Activated CD4-positive, alpha-beta T cell treated with anti-CD3 and anti-CD28 coated beads, Interleukin-2, amount 50 U/mL, for 48 hours (primary cell): Measurements from ENCODE around the gene SGMS2.
A peak's percentile ranks its signal among the peaks of the same experiment; 100 is the strongest.
"Not testable (repeated sequence)": the region's sequence is repeated elsewhere in the genome, so short reads cannot be mapped to it uniquely, and the experiment has no call there.

Experiments used
- DNase-seq, 2 experiments: peaks; one replicate each; pipeline ENCODE4 v3.0.0-alpha.2; 2020

Gene SGMS2

DNA sequence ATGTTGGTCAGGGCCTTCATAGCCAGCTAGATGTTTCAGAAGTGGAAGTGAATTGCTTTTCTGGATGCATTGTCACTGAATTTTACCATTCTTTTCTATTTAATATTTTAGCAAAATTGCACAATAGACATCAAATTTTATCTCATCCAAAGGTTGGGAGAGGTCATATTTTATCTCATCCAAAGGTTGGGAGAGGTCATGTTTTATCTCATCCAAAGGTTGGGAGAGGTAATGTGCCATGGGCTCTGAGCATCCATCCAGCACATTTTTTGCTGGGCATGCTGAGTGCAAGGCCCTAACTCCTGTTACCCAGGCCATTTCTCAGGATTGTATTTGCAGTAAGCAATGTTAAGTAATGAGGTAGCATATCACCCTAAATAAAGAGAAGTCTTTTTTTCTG lies 91.9 kb downstream of the SGMS2 start:
- no peak for DNase-seq

DNA sequence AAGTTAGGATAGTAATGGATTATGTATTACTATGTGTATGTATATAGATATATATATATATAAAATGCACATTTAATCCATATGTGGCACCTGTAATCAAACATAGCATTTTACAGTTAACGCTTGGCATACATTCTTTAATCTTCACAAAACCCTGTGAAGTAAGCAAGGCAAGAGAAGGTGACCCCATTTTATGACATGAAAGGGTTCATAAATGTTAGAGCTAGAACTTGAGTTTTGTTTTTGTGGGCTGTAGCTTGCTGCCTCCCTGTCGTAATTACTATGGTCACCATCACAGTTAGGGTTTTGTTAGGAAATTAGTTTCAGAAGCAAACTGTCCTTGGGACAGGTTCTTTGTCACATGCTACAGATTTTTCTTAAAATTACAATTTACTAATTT lies 92.8 kb downstream of the SGMS2 start:
- DNase-seq = no peak

DNA sequence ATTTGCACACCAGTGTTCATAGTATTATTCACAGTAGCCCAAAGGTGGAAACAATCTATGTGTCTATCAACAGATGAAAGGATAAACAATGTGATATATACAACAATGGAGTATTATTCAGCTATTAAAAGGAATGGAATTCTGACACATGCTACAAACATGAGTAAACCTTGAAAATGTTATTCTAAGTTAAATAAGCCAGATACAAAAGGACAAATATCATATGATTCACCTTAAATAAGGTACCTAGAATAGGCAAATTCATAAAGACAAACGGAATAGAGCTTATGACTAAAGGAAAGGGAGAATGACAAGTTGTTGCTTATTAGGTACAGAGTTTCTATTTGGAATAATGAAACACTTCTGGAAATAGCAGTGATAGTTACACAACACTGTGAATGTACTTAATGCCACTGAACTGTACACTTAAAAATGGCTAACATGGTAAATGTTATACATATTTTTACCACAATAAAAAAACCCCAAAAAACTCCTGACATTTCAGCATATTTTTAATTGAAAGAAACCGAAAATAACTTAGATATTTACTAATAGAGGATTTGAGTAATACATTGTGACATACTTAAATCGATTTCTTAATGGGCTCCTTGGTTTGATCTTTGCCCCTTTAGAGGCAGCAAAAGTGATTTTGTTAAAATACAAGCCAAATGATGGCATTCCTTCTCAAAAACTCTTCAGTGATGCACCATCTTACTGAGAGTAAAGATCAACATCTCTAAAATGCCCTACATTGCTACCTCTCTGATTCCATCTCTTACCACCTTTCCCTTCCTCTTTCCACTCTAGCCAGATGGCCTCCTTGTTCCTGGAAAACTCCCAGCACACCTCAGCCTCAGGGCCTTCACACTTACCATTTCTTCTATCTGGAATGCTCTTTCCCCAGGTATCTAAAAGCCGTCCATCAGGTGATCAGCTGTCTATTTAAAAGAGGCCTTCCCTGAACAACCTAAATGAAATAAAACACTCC lies 98.0 kb downstream of the SGMS2 start:
- no peak for DNase-seq

DNA sequence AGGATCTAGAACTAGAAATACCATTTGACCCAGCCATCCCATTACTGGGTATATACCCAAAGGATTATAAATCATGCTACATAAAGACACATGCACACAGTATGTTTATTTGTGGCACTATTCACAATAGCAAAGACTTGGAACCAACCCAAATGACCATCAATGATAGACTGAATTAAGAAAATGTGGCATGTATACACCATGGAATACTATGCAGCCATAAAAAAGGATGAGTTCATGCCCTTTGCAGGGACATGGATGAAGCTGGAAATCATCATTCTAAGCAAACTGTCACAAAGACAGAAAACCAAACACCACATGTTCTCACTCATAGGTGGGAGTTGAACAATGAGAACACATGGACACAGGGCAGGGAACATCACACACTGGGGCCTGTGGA lies 101.0 kb downstream of the SGMS2 start:
- not testable (repeated sequence) for DNase-seq

DNA sequence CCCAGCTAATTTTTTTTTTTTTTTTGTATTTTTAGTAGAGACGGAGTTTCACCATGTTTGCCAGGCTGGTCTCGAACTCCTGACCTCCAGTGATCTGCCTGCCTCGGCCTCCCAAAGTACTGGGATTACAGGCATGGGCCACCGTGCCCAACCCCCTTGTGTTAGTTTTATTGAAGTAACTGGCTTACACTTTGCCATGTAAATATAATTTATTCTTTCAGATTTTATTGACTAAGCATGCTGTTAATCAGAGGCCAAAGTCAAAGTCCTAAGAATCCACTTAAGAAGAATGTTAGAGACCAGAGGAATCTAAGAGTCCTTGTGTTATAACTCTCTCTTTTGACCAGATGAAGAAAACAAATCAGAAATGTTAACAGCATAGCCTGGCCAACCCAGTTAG lies 102.1 kb downstream of the SGMS2 start:
- DNase-seq = not testable (repeated sequence)

DNA sequence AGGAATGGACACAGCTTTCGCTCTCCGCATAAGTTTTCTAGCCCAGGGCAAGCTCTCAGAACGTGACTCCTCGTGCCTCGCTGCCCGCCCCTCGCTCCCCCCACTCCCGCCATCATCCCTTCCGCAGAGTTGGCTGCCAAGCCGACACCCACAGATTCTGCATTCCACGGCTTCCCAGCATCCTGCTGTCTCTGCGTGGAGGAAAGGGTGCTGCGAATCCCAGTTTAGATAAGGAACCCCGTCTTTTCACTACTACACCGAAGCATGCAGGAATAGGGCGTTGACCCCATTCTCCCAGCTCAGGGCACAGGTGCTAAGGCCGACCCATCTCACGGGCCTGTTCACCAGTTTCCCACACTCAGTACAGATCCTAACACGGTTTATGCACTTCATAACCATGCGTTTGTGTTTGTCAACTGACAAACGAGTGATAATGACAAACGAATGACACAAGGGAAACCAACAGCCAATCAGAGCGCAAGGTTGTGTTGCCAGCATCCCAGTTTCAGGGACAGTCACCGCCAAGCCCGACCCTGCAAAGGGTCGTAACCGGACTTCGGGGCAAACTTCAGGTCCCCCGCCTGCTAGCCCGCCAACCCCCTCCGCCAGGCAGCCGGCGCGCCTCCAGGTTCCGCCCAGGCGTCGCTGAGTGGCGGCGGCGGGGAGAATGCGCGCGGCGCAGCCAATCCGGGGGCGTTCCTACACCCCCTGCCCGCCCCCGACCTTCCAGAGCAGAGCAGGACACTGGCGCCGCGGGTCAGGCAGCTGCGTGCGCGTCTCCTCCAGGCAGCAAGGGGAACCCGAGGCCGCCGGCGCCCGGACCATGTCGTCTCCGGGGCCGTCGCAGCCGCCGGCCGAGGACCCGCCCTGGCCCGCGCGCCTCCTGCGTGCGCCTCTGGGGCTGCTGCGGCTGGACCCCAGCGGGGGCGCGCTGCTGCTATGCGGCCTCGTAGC lies 106.4 kb downstream of the SGMS2 start, which contains the start of gene CYP2U1:
TSS of gene CYP2U1 (plus strand) at position 729 of the 954 bp plus-strand sequence. CDS start at position 824, 95 bp downstream.
- peak; percentile 73 to 75 for DNase-seq

DNA sequence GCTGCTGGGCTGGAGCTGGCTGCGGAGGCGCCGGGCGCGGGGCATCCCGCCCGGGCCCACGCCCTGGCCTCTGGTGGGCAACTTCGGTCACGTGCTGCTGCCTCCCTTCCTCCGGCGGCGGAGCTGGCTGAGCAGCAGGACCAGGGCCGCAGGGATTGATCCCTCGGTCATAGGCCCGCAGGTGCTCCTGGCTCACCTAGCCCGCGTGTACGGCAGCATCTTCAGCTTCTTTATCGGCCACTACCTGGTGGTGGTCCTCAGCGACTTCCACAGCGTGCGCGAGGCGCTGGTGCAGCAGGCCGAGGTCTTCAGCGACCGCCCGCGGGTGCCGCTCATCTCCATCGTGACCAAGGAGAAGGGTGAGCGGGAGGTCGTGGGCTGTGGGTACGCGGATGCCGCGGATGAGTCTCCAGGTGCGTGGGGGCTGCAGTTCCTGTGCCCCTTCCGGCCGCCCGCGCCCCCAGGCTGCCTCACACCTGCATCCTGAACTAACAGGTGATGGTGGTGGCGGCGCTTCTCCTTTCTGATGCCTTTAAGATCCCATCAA lies 107.1 kb downstream of the SGMS2 start:
- peak in 1 of 2 experiments; percentile 25 for DNase-seq

DNA sequence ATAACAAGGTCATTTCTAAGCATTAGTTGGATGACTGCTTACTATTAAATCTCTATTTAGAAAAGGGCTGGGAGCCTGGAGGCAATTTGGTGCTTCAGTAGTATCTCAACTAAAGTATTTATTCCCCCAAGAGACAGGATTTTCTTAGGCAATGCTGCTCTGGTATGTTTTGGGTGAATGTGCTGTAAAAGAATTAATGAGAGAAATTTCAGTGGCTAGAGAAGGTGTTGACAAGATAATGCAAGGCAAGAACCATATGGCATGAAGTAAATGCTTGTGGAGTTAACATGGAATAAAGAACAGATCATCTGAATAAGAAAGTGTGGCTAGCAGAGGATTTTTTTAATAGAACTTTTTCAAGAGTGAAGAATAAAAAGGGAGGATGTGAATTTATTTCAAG lies 110.5 kb downstream of the SGMS2 start:
- DNase-seq = no peak

DNA sequence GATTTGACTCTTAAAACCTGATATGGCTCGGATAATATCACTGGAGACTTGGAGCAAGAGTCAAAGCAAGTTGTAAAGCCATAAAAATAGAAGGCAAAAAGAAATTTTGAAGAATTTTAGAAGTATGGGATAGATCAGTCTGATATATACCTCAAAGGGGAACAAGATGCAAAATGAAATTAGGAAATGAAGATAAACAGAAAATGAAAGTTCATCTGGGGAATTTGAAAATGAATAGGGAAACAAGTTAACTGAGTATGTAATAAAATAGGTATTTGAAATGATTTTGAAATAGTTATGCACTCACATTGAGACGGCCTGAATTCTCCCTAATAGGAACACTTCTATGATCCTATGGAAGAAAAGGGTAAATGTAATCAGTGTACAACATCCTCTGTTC lies 112.3 kb downstream of the SGMS2 start:
- no peak for DNase-seq

DNA sequence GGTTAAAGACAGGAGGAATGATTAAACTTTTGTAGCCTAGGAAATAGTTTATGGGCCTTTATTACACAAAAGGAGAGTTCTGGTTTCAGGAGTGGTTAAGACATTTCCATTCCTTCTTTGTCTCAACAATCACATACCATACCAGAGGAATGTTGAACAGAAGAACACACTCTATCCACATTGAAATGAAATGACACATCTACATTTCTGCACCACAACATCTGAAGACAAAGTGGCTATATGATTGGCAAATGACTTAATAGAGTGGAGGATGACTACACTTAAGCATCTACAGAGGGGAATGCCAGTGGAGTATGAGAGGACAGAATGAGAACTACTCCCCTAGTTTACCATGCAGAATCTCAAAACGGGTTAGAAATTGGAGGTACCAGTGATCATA lies 114.6 kb downstream of the SGMS2 start:
- DNase-seq = no peak

DNA sequence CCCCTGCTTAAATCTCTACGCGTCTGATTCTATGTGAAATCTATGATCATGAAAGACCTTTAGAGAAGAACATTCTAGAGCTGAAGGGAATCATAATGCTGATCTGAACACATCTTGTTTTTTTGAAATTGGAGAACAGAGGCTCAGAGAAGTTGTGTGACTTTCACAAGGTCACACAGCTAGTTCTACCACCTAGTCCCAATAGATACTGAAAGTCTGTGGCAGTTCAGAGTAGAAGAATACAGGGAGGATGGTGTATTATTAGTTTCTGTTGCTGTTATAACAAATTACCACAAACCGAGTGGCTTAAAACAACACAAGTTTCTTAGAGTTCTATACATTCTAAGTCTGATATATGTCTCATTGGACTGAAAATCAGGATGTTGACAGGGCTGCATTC lies 121.1 kb downstream of the SGMS2 start:
- no peak for DNase-seq

DNA sequence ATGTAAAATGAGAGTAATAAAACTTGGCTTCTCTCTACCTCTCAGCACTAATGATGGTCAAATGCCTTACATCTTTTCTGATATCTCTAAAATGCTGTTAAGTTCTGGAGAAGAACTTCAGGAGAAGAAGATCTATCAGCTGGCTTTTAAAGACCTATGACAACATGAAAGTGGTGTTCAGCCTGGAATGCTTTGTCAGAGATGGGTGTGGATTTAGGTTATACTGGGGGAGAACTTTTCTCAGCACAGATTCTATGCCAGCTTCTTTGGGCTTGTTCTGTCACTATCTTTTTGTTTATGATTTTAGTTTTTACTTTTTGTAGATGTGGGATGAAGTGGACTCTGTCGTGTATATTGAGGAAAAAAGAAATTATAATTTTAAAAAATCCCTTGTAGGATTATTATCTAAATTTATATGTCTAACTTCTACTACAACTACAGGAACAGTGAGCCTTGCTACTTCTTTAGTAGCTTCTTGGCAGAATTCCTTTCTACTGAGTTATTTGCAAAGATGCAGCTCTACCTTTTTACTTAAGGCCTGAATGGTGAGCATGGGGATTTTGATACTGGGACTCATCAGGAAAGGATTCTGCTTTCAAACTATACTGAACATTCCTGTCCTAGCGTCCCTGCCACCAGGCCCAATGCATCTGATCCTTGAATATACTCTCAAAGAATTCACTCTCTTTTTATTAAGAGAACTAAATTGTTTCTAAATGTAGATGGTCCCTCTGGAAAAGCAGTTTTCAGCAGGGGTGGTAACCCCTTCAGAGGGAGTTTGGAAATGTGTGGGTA lies 126.2 kb downstream of the SGMS2 start:
- no peak for DNase-seq

DNA sequence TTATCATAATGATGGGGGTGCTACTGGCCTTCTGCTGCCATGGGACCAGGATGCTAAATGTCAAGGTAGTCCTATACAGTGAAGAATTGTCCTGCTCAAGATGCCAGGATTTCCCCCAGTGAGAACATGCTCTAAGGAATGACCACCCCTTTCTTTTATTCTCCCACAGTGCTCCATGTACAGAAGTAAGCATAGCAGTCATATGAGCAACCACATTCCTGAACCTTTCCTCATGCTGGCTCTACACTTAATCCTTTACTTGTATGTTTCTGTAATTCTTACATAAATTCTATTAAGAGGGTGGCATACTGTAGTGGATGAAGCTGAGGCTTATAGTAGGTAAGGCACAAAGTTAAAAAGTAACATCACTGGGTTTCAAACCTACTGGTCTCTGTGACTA lies 126.8 kb downstream of the SGMS2 start:
- no peak for DNase-seq

DNA sequence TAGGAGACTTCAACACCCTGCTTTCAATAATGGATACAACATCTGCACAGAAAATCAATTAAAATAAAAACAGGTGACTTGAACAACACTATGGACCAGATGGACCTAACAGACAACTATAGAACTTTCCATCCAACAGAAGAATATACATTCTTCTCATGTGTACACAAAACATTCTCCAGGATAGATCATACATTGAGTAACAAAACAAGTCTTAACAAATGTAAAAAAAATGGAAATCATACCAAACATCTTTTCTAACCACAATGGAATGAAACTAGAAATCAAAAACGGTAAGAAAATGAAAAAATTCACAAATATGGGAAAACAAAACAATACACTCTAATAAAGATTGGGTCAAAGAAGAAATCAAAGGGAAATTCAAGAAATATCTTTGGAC lies 131.3 kb downstream of the SGMS2 start:
- no peak for DNase-seq
